ENCODE data around the gene KPNA4. TPM values are rescaled to one million over a fixed set of nuclear protein-coding genes. Genes with fewer than 3 reads are reported as not detected.

Gene KPNA4
- total and polyA plus RNA-seq, 2 donors (not counting 3 experiments of a cell fraction or from before 2014, with no cell fraction given): 12.2 to 70.1 TPM

- Histone ChIP-seq H3K4me1 (ENCODE audit: control insufficient read depth, extremely low read depth, insufficient read depth, low read length) (no peaks in the 10 kb centered on the region), H3K27me3 (ENCODE audit: control insufficient read depth in 2 of 2, insufficient read depth in 2 of 2, low read length in 2 of 2) (peaks cover 18 to 23% of the 10 kb centered on the region in 2 experiments), H3K79me2 (ENCODE audit: control insufficient read depth, insufficient read depth, low read length) (no peaks in the 10 kb centered on the region), H3K9me3 (replicated peaks; ENCODE audit: control insufficient read depth, insufficient read depth, low read length) (no peaks in the 10 kb centered on the region), H3K36me3 (ENCODE audit: control insufficient read depth in 2 of 2, extremely low read depth in 1 of 2, insufficient read depth in 2 of 2, low read length in 2 of 2) (no peaks in the 10 kb centered on the region), H3K4me3 (replicated peaks in 1 of 3; ENCODE audit: insufficient read depth in 1 of 3, low read depth in 1 of 3, low read length in 3 of 3) (no peak overlapping the region), H3K27ac (ENCODE audit: insufficient read depth, low read depth, low read length) (no peak overlapping the region), H4K20me1 (replicated peaks; ENCODE audit: control insufficient read depth, extremely low read depth, insufficient read depth, low read length) (no peaks in the 10 kb centered on the region), H3K4me2 (ENCODE audit: insufficient read depth, low read length) (no peak overlapping the region), H2AFZ (ENCODE audit: low read depth, low read length) (no peak overlapping the region), H3K9ac (replicated peaks; ENCODE audit: extremely low read depth, insufficient read depth, low read length) (no peak overlapping the region), H3K9me1 (replicated peaks; ENCODE audit: control insufficient read depth, extremely low read depth, insufficient read depth, low read length) (no peaks in the 10 kb centered on the region)
- dilution Hi-C loops (cut with MboI; ENCODE audit: extremely low pct_ligation_motif_present, low sequenced_read_pairs) (no loop called here), intact Hi-C loops (cut with micrococcal nuclease) (no loop called here)
- TF ChIP-seq MAX (IDR thresholded peaks at IDR 0.05; ENCODE audit: insufficient read depth, insufficient read length): no peak
- no peak for TF ChIP-seq POLR2AphosphoS5 (IDR thresholded peaks at IDR 0.05; ENCODE audit: insufficient read depth, low read depth, low read length)
- TF ChIP-seq POLR2A (IDR thresholded peaks at IDR 0.05; ENCODE audit: low read depth, low read length): no peak
- no peak for TF ChIP-seq MYC (IDR thresholded peaks at IDR 0.05; ENCODE audit: low read depth, low read length)
- TF ChIP-seq GATA2 (IDR thresholded peaks at IDR 0.05; ENCODE audit: insufficient read depth, insufficient read length, low read depth, low read length): no peak
- no peak for TF ChIP-seq EZH2 (IDR thresholded peaks at IDR 0.05; ENCODE audit: borderline replicate concordance, low read depth, low read length, severe bottlenecking)
- TF ChIP-seq FOS (IDR thresholded peaks at IDR 0.05; ENCODE audit: borderline replicate concordance, insufficient read depth, low read length): no peak
- TF ChIP-seq, protein P1, sequence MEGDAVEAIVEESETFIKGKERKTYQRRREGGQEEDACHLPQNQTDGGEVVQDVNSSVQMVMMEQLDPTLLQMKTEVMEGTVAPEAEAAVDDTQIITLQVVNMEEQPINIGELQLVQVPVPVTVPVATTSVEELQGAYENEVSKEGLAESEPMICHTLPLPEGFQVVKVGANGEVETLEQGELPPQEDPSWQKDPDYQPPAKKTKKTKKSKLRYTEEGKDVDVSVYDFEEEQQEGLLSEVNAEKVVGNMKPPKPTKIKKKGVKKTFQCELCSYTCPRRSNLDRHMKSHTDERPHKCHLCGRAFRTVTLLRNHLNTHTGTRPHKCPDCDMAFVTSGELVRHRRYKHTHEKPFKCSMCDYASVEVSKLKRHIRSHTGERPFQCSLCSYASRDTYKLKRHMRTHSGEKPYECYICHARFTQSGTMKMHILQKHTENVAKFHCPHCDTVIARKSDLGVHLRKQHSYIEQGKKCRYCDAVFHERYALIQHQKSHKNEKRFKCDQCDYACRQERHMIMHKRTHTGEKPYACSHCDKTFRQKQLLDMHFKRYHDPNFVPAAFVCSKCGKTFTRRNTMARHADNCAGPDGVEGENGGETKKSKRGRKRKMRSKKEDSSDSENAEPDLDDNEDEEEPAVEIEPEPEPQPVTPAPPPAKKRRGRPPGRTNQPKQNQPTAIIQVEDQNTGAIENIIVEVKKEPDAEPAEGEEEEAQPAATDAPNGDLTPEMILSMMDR (IDR thresholded peaks at IDR 0.05; ENCODE audit: extremely low read depth in 1 of 2, insufficient read depth in 1 of 2, low read depth in 1 of 2, low read length in 2 of 2): no peak
- no peak for TF ChIP-seq JUN (IDR thresholded peaks at IDR 0.05; ENCODE audit: borderline replicate concordance, insufficient read depth, insufficient read length, low read depth)
- BruUV-seq (replicated peaks): no TSS peak
- FAIRE-seq: no peak
- CTCF ChIA-PET: no interaction called here
- POLR2A ChIA-PET: no interaction called here
- no peak for DNase-seq (ENCODE audit: low read depth, low spot score)
Measured at GRCh38 chr3:160460033-160460432, 105.3 kb downstream of the KPNA4 start.
